ENCODE data around the gene COG5.

COG5 gene

GRCh38 chr7:107201795-107202450 is 361.8 kb downstream of the COG5 start:
- Mint-ChIP-seq H3K36me3 (peaks cover 99% of the 10 kb centered on the region), H3K9me3 (no peaks in the 10 kb centered on the region), H3K27ac (peak overlapping the region; percentile 67), H3K4me3 (no peak overlapping the region), H3K4me1 (no peaks in the 10 kb centered on the region)
- ATAC-seq (peak; percentile 58), DNase-seq (ENCODE audit: low spot score in 2 of 2) (no peak)

- DNase-seq (ENCODE audit: low spot score in 2 of 2) (no peak), ATAC-seq (no peak)
- Mint-ChIP-seq H3K9me3 (no peaks in the 10 kb centered on the region), H3K4me3 (no peak overlapping the region), H3K27ac (peak overlapping the region; percentile 76), H3K36me3 (peaks cover 96% of the 10 kb centered on the region), H3K4me1 (no peaks in the 10 kb centered on the region)
Measured at GRCh38 chr7:107196834-107197610, 366.7 kb downstream of the COG5 start.

DNA sequence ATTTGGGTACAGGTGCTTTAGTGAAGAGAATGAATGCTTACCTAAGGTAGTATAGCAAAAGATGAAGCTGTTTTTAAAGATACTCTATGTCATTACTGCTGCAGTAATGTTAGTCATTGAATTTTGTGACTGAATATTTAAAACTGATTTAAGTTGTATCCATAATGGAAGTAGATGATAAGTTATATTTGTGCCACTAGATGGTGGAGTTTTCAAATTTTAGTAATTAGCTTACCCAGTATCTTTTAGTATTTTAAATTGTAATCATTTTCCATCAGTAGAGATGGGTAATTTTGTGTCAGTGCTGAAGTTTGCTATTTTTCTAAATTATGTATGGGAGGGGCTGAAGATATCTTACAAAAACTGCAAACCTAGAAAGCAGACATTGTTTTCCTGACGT is 369.7 kb downstream of the COG5 start:
- Mint-ChIP-seq H3K36me3 (peaks cover 96% of the 10 kb centered on the region), H3K4me1 (no peaks in the 10 kb centered on the region), H3K4me3 (no peak overlapping the region), H3K9me3 (no peaks in the 10 kb centered on the region), H3K27ac (no peak overlapping the region)
- ATAC-seq (no peak), DNase-seq (ENCODE audit: low spot score in 2 of 2) (no peak)

GRCh38 chr7:107190090-107190489 is 373.6 kb downstream of the COG5 start:
- Mint-ChIP-seq H3K9me3 (no peaks in the 10 kb centered on the region), H3K27ac (no peak overlapping the region), H3K36me3 (peaks cover 96% of the 10 kb centered on the region), H3K4me3 (no peak overlapping the region), H3K4me1 (peaks cover 2% of the 10 kb centered on the region)
- ATAC-seq (no peak), DNase-seq (ENCODE audit: low spot score in 2 of 2) (no peak)

DNA sequence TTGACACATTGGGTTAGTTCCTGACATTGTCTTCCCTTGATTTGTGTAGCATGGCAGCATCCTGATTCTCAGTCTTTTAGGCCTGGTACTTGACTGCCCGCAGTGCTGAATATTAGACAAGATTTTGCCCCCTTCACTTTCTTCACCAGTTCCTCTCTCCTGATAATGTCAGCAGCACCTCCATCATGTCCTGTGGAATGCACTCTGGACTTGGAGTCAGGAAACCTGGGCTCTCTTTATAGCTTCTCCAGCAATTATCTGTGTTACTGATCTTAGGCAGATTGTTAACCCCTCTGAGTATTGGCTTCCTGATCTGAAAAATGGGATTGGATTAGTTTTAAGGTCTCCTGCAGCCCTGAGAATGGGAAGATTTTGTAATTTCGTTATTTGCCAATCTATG is 375.9 kb downstream of the COG5 start:
- ATAC-seq (no peak), DNase-seq (ENCODE audit: low spot score in 2 of 2) (no peak)
- peaks cover 100% of the 10 kb centered on the region for H3K36me3 Mint-ChIP-seq
- peaks cover 7% of the 10 kb centered on the region for H3K4me1 Mint-ChIP-seq
- no peak overlapping the region for H3K4me3 Mint-ChIP-seq
- no peak overlapping the region for H3K27ac Mint-ChIP-seq
- no peaks in the 10 kb centered on the region for H3K9me3 Mint-ChIP-seq

DNA sequence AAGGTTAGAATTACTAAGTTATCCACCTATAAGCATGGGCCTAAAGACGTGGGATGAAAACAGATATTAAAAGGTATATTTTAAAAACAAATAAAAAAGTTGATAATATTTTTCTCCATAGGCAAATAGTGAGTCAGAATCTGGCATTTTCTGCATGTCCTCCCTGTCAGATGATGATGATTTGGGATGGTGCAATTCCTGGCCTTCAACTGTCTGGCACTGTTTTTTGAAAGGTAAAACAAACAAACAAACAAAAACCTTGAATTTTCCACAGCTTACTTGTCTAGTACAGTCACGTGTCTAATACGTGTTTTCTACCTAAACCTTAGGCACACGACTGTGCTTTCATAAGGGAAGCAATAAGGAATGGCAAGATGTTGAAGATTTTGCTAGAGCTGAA is 377.5 kb downstream of the COG5 start:
- no peak for ATAC-seq

GRCh38 chr7:107185716-107186115 is 378.0 kb downstream of the COG5 start:
- peaks cover 12% of the 10 kb centered on the region for H3K4me1 Mint-ChIP-seq
- H3K9me3 Mint-ChIP-seq: no peaks in the 10 kb centered on the region
- H3K36me3 Mint-ChIP-seq: peaks cover 100% of the 10 kb centered on the region
- H3K4me3 Mint-ChIP-seq: no peak overlapping the region
- no peak for DNase-seq (ENCODE audit: low spot score in 2 of 2)
- H3K27ac Mint-ChIP-seq: peak overlapping the region; percentile 74
- no peak for ATAC-seq

More for the DNA sequence above, 377.5 kb downstream of the COG5 start:
- DNase-seq (ENCODE audit: low spot score in 2 of 2): no peak
- no peaks in the 10 kb centered on the region for H3K9me3 Mint-ChIP-seq
- H3K27ac Mint-ChIP-seq: no peak overlapping the region
- H3K36me3 Mint-ChIP-seq: peaks cover 100% of the 10 kb centered on the region
- peaks cover 7% of the 10 kb centered on the region for H3K4me1 Mint-ChIP-seq
- no peak overlapping the region for H3K4me3 Mint-ChIP-seq

- Mint-ChIP-seq H3K4me1 (peaks cover 29% of the 10 kb centered on the region), H3K36me3 (peaks cover 93% of the 10 kb centered on the region), H3K9me3 (no peaks in the 10 kb centered on the region), H3K4me3 (no peak overlapping the region), H3K27ac (peak overlapping the region; percentile 39)
- ATAC-seq: no peak
- no peak for DNase-seq (ENCODE audit: low spot score in 2 of 2)
Measured at GRCh38 chr7:107181172-107181571, 382.5 kb downstream of the COG5 start.

GRCh38 chr7:107180378-107180777 is 383.3 kb downstream of the COG5 start:
- ATAC-seq (peak; percentile 80), DNase-seq (ENCODE audit: low spot score in 2 of 2) (no peak)
- peaks cover 93% of the 10 kb centered on the region for H3K36me3 Mint-ChIP-seq
- H3K4me1 Mint-ChIP-seq: peaks cover 32% of the 10 kb centered on the region
- no peaks in the 10 kb centered on the region for H3K9me3 Mint-ChIP-seq
- peak overlapping the region; percentile 10 for H3K4me3 Mint-ChIP-seq
- H3K27ac Mint-ChIP-seq: peak overlapping the region; percentile 39

GRCh38 chr7:107179326-107180164 is 384.2 kb downstream of the COG5 start:
- Mint-ChIP-seq H3K36me3 (peaks cover 87% of the 10 kb centered on the region), H3K4me1 (peaks cover 30% of the 10 kb centered on the region), H3K27ac (peak overlapping the region; percentile 39), H3K4me3 (peak overlapping the region; percentile 10), H3K9me3 (no peaks in the 10 kb centered on the region)
- ATAC-seq (peak; percentile 69), DNase-seq (ENCODE audit: low spot score in 2 of 2) (no peak)

- no peak for DNase-seq (ENCODE audit: low spot score in 2 of 2)
Measured at GRCh38 chr7:107173691-107174406, 389.9 kb downstream of the COG5 start.

GRCh38 chr7:107173191-107173590 is 390.5 kb downstream of the COG5 start:
- peak overlapping the region; percentile 70 for H3K27ac Mint-ChIP-seq
- peaks cover 67% of the 10 kb centered on the region for H3K36me3 Mint-ChIP-seq
- no peaks in the 10 kb centered on the region for H3K9me3 Mint-ChIP-seq
- peak overlapping the region; percentile 59 for H3K4me3 Mint-ChIP-seq
- DNase-seq (ENCODE audit: low spot score in 2 of 2) (no peak), ATAC-seq (no peak)
- peaks cover 54% of the 10 kb centered on the region for H3K4me1 Mint-ChIP-seq

More at GRCh38 chr7:107173691-107174406, 389.9 kb downstream of the COG5 start:
- H3K9me3 Mint-ChIP-seq: no peaks in the 10 kb centered on the region
- ATAC-seq: peak; percentile 74
- peak overlapping the region; percentile 70 for H3K27ac Mint-ChIP-seq
- H3K36me3 Mint-ChIP-seq: peaks cover 66% of the 10 kb centered on the region
- H3K4me3 Mint-ChIP-seq: peak overlapping the region; percentile 59
- H3K4me1 Mint-ChIP-seq: peaks cover 51% of the 10 kb centered on the region

- peak overlapping the region; percentile 59 for H3K4me3 Mint-ChIP-seq
- H3K4me1 Mint-ChIP-seq: peaks cover 58% of the 10 kb centered on the region
- DNase-seq (ENCODE audit: low spot score in 2 of 2) (no peak), ATAC-seq (no peak)
- peak overlapping the region; percentile 21 for H3K27ac Mint-ChIP-seq
- no peaks in the 10 kb centered on the region for H3K9me3 Mint-ChIP-seq
- H3K36me3 Mint-ChIP-seq: peaks cover 69% of the 10 kb centered on the region
Measured at GRCh38 chr7:107172276-107173032, 391.3 kb downstream of the COG5 start.

DNA sequence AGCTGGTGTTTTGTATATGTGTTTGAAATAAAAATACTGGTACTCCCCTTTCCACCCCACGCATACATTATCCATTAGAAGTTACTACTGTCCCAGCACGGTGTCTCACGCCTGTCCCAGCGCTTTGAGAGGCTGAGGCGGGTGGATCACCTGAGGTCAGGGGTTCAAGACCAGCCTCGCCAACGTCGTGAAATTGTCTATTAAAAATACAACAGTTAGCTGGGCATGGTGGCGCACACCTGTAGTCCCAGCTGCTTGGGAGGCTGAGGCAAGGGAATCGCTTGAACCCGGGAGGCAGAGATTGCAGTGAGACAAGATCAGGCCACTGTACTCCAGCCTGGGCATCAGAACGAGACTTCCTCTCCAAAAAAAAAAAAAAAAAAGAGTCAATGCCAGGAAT is 392.2 kb downstream of the COG5 start:
- no peak for DNase-seq (ENCODE audit: low spot score in 2 of 2)
- peak overlapping the region; percentile 21 for H3K27ac Mint-ChIP-seq
- H3K36me3 Mint-ChIP-seq: peaks cover 59% of the 10 kb centered on the region
- peaks cover 53% of the 10 kb centered on the region for H3K4me1 Mint-ChIP-seq
- no peak for ATAC-seq
- H3K4me3 Mint-ChIP-seq: peak overlapping the region; percentile 84
- H3K9me3 Mint-ChIP-seq: no peaks in the 10 kb centered on the region
